GM20000 (cell line): ENCODE measurements around the gene IFRD2.

ENCODE experiments used
- DNase-seq: peaks from one replicate; pipeline ENCODE4 v3.0.0; 2012; ENCODE audit warnings: low spot score
- TF ChIP-seq, protein P1 (sequence below): IDR thresholded peaks from 2 replicates; pipeline ENCODE4 v1.5.1; 2012; ENCODE audit warnings: mild to moderate bottlenecking, control low read depth; ENCODE audit errors: extremely low read depth, missing control alignments

IFRD2 gene

DNA sequence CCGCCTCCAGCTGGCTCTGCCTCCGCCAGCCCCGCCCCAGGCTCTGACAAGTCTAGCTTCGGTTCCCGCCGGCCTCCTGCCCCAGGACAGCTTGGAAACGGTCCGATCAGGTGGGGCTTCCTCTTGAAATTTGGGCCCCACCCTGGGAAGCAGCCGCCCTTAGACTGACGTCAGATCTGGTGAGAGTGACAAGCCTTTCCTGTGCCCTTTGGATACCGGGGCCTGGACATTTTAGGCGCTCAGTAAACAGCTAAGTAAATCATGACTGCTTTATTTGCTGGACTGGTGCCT is 7.4 kb upstream of the IFRD2 start:
- TF ChIP-seq, protein P1, sequence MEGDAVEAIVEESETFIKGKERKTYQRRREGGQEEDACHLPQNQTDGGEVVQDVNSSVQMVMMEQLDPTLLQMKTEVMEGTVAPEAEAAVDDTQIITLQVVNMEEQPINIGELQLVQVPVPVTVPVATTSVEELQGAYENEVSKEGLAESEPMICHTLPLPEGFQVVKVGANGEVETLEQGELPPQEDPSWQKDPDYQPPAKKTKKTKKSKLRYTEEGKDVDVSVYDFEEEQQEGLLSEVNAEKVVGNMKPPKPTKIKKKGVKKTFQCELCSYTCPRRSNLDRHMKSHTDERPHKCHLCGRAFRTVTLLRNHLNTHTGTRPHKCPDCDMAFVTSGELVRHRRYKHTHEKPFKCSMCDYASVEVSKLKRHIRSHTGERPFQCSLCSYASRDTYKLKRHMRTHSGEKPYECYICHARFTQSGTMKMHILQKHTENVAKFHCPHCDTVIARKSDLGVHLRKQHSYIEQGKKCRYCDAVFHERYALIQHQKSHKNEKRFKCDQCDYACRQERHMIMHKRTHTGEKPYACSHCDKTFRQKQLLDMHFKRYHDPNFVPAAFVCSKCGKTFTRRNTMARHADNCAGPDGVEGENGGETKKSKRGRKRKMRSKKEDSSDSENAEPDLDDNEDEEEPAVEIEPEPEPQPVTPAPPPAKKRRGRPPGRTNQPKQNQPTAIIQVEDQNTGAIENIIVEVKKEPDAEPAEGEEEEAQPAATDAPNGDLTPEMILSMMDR, result no peak

DNA sequence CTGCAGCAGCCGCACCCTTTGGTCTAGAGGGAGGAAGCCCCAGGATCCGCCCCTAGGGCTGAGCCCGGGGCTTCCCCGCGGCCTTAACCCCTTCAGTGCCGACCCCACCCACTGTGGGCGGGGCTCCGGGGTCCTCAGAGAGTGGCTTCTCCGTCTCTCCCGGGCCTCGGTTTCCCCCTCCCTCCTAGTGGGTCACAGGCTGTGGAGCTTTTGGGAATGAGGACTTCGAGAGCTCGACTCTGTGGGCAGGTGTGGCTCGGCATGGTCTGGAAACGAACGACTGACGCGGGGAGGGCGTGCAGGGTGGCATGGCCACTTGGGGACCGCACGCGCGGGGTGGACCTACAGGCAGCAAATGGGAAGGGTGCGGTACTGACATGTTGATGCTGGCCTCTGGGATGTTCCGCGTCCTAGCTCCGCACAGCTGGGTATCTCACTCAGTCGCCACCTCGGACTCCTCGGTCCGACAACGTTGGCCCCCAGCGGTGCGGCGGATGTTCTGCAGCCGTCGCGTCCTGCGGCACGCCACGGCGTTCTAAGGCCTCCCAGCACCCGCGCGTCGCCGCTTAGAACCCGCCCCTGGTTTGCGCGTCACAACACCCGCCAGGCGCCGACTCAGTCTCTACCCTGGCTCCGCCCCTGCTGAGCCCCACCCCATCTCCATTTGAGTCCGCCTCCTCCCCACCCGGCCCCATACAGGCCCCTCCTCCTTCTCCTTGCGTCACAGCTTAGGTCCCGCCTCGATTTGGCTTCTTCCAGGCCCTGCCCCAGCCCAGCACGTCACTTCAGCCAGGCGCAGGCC is 6.8 kb upstream of the IFRD2 start, which contains the start of the genes HYAL3 and NAA80:
Gene HYAL3 (minus strand): TSS at position 570 of the 802 bp plus-strand sequence. CDS start 3,803 bp downstream, outside the sequence.
Gene NAA80 (minus strand): TSS at position 570 of the 802 bp plus-strand sequence. CDS start 1,942 bp downstream, outside the sequence.
- peak; percentile 98 for DNase-seq
- TF ChIP-seq, protein P1, result no peak

More for the DNA sequence above, 7.4 kb upstream of the IFRD2 start:
- DNase-seq, result no peak

DNA sequence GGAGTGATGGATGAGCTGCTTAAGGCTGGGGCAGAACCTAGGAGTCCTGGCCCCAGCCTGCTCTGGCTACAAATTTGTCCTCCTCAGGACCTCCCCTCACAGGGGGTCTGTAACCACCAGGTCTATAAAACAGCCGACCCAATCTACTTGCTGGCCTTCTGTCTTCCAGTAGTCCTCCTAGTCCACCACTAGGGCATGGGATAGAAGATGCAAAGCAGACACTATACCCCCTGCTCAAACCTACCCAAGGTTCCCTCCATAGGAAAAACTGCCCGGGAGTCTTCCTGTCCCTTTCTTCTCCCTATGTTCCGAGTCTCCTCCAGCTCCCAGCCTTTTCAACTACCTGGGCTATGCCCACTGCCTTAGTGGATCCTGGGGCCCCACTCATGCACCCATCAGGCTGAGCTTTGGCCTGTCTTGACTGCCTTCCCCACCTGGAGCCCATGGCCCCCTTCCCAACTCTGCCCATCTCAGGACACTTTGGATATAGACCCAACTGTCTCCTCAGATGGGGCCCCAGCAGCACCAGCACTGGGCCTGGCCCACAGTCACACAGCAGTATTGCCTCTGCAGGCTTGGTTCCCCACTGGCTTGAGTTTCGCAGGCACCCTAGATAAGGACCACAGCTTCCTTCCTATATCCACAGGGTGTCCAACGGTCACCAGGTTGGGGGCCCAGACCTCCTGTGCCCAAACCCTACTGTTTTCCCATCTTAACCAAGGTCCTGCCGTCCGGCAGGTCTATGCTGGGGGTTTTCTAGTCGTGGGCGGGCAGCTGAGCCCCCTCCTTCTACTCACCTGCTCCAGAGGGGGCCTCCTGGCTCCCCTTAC is 5.9 kb upstream of the IFRD2 start:
- DNase-seq, result no peak
- TF ChIP-seq, protein P1, result no peak

DNA sequence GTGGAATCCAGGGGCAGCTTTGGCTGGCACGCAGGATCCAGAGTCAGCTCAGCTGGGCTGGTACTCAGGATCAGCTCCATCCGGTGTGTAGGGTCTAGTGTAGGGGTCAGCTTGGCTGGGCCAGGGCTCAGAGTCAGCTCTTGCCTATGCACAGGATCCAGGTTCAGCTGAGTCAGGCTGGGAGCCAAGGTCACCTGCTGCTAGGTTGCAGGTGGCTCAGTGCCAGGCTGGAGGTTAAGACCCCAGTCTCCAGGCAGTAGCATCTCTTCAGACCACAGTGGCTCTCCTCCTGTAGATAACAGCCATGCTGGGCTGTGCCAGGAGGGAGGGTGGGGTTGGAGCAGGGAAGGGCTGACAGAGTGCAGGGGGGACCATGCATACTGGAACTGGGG is 5.2 kb upstream of the IFRD2 start:
- TF ChIP-seq, protein P1, result no peak
- no peak for DNase-seq

DNA sequence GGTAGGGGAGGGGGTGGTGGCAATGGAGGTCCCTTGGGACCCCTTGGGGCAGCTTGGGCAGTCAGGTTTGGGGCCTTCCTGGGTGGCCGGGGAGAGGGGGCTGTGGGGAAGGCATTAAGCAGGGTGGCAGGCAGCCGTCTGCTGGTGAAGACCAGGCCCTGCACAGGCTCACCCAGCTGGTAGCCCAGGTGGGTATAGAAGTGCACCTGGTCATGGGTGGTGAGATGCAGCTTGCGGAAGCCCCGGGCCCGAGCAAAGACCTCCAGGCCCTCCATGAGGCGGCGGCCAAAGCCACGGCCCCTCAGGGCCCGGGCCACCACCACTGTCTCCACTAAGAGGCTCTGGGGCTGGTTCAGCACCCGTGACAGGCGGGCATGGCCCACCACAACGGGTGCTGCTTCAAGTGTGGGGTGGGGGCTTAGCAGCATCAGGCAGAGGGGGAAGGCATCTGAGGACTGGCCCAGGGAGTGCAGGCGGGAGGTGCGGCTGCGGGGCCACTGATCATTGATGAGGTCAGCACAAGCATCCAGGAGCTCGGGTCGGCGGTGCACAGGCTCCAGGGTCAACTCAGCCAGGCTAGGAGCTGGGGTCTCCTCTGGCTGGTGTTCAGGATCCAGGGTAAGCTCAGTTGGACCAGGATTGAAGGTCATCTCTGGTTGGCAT is 4.6 kb upstream of the IFRD2 start:
- no peak for DNase-seq
- TF ChIP-seq, protein P1, result no peak

DNA sequence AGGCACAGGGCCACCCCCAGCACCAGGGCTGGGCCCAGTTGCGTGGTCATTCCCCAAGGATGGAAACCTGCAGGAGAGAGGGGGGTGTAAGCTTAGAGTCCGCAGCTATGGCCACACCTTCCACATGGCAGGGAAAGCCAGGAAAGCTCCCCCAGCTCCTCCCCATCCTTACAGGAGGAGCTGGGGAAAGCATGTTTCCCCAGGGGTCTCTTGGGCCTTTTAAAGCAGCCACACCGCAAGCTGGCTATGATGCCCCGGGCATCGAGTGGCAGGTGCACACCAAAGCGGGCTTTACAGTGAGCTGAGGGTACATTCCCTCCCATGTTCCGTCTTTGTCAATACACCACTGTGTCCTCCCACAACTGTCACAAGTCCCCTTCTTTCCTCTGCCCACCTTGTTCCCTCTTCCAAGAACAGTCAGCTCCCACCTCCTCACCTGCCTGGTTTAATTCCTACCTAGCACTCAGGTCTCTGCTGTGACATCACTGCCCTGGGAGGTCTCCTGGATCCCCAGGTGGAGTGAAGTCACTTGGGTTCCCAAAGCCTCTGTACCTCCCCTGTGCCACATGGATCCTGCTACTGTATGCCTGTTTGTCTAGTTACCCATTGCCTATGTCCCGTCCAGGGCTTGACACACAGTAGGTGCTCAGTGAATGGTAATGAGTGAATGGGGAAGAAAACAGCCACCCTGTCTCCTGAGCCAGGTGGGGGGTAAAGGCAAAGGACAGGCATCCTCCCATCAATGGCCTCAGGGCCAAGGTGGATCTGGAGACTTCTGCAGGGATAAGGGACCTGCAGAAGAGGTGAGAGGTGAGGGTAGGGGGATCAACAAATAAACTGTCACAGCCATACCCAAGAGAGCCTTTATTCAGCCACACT is 3.6 kb upstream of the IFRD2 start:
- TF ChIP-seq, protein P1, result no peak
- DNase-seq, result no peak
